Endodermal cell (in vitro differentiated cells): ENCODE data around the gene CHD5. TPM values are rescaled to one million over a fixed set of nuclear protein-coding genes. Genes with fewer than 3 reads are reported as not detected.

Experiments
- DNase-seq: peaks from one replicate; pipeline ENCODE4 v3.0.0-alpha.2; 2017
- H3K27ac ChIP-seq: 2 replicates; pipeline ENCODE4 v1.5.1; 2013; ENCODE audit warnings: mild to moderate bottlenecking, low read depth, low read length, moderate library complexity
- H3K27me3 ChIP-seq: 2 replicates; pipeline ENCODE4 v1.6.1; 2013; ENCODE audit warnings: mild to moderate bottlenecking, low read length, moderate library complexity; ENCODE audit not compliant: insufficient read depth, control insufficient read depth, poor library complexity, severe bottlenecking
- H3K36me3 ChIP-seq: 2 replicates; pipeline ENCODE4 v1.7.0; 2013; ENCODE audit warnings: mild to moderate bottlenecking, low read length, moderate library complexity; ENCODE audit not compliant: control insufficient read depth, insufficient read depth
- H3K4me1 ChIP-seq: one replicate; pipeline ENCODE4 v1.7.0; 2013; ENCODE audit warnings: low read length; ENCODE audit not compliant: control insufficient read depth, insufficient read depth
- H3K4me3 ChIP-seq: 2 replicates; pipeline ENCODE4 v1.5.1; 2013; ENCODE audit warnings: mild to moderate bottlenecking, low read length, moderate library complexity
- H3K9ac ChIP-seq: 2 replicates; pipeline ENCODE4 v1.6.1; 2013; ENCODE audit warnings: mild to moderate bottlenecking, low read length, moderate library complexity; ENCODE audit not compliant: poor library complexity, severe bottlenecking; ENCODE audit errors: extremely low read depth
- H3K9me3 ChIP-seq: 2 replicates; pipeline ENCODE4 v1.6.1; 2013; ENCODE audit warnings: mild to moderate bottlenecking, low read length, moderate library complexity; ENCODE audit not compliant: control insufficient read depth
- H3K27ac Mint-ChIP-seq: 2 replicates; pipeline ENCODE4 v1.8.0; 2020; ENCODE audit warnings: mixed read lengths
- H3K27me3 Mint-ChIP-seq: 2 replicates; pipeline ENCODE4 v1.8.0; 2021; ENCODE audit warnings: mild to moderate bottlenecking, mixed read lengths; ENCODE audit not compliant: insufficient read depth
- H3K36me3 Mint-ChIP-seq: 2 replicates; pipeline ENCODE4 v1.8.0; 2020; ENCODE audit warnings: low read depth, mixed read lengths
- H3K4me1 Mint-ChIP-seq: 2 replicates; pipeline ENCODE4 v1.8.0; 2020; ENCODE audit warnings: mixed read lengths
- H3K4me3 Mint-ChIP-seq: 2 replicates; pipeline ENCODE4 v1.8.0; 2020; ENCODE audit warnings: mild to moderate bottlenecking, moderate library complexity, mixed read lengths
- H3K9me3 Mint-ChIP-seq: 2 replicates; pipeline ENCODE4 v1.8.0; 2020; ENCODE audit warnings: mild to moderate bottlenecking, mixed read lengths
- CTCF ChIP-seq: fragments of 200-600 bp; sonication (generic); conservative IDR thresholded peaks from 2 replicates; pipeline ENCODE4 v1.5.0; 2021; ENCODE audit warnings: antibody characterized with exemption, mild to moderate bottlenecking
- WGBS, 2 experiments: methylation state at CpG; one replicate each; pipeline versions ENCODE4 v1.1.5 to v1.1.7; 2013; ENCODE audit warnings: missing lambda C conversion rate in 2 of 2, mixed read lengths in 1 of 2; ENCODE audit not compliant: insufficient coverage in 1 of 2, insufficient read length in 1 of 2; 5-methylcytosine and 5-hydroxymethylcytosine counted together
- total RNA-seq, 2 donors: library from RNA; stranded (reverse); fragmentation: NEBNext Ultra II Directional in 1 of 2; extraction: Animal tissue kit (Norgen Biotek cat#: 25700) in 1 of 2; gene quantifications; 2 replicates in 1 of 2; 3 replicates in 1 of 2; pipeline ENCODE4 v1.2.1, GENCODE V29; 2021

CHD5 gene
- total RNA-seq, 2 donors from 2014 or later, result 0.40 to 0.69 TPM

DNA sequence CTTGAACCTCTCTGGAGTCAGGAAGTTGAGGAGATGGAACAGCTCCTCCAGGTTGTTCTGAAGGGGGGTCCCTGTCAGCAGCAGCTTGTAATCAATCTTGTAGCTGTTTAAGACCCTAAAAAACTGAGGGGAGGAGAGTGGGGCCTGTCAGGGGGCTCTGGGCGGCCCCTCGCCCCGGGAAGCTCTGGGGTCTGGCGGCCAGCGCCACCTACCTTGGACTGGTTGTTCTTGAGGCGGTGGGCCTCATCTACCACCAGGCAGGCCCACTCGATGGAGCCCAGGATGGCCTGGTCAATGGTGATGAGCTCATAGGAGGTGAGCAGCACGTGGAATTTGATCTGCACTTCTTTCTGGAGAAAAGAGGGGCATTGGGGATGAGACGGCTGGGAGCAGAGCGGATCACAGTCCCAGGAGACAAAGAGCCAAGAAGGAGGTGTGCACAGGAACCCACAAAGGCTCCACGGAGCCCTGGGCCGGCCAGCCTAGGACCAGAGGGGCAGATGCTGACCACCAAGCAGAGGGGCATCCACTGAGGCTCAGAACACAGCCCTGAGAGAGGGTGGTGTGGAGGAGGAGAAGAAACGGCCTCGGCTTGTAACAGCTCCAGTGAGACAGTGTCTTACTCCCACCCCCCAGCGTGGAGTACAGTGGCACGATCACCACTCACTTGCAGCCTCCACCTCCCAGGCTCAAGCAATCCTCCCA, 43.5 kb downstream of the CHD5 start:
- no peaks in the 10 kb centered on the region for H3K9me3 ChIP-seq
- no peak overlapping the region for H3K27ac ChIP-seq
- no peak overlapping the region for H3K4me3 ChIP-seq
- H3K27me3 Mint-ChIP-seq, result peaks cover 10% of the 10 kb centered on the region
- no peaks in the 10 kb centered on the region for H3K36me3 ChIP-seq
- no peaks in the 10 kb centered on the region for H3K4me1 Mint-ChIP-seq
- peaks cover 6% of the 10 kb centered on the region for H3K9me3 Mint-ChIP-seq
- no peak overlapping the region for H3K27ac Mint-ChIP-seq
- no peak for DNase-seq
- H3K27me3 ChIP-seq, result no peaks in the 10 kb centered on the region
- H3K4me3 Mint-ChIP-seq, result no peak overlapping the region
- TF ChIP-seq CTCF, result no peak
- no peak overlapping the region for H3K9ac ChIP-seq
- WGBS, 2 experiments, result 89 to 94% methylated on average over 10 to 16 of the region's 16 CpGs
- no peaks in the 10 kb centered on the region for H3K4me1 ChIP-seq
- H3K36me3 Mint-ChIP-seq, result no peaks in the 10 kb centered on the region

DNA sequence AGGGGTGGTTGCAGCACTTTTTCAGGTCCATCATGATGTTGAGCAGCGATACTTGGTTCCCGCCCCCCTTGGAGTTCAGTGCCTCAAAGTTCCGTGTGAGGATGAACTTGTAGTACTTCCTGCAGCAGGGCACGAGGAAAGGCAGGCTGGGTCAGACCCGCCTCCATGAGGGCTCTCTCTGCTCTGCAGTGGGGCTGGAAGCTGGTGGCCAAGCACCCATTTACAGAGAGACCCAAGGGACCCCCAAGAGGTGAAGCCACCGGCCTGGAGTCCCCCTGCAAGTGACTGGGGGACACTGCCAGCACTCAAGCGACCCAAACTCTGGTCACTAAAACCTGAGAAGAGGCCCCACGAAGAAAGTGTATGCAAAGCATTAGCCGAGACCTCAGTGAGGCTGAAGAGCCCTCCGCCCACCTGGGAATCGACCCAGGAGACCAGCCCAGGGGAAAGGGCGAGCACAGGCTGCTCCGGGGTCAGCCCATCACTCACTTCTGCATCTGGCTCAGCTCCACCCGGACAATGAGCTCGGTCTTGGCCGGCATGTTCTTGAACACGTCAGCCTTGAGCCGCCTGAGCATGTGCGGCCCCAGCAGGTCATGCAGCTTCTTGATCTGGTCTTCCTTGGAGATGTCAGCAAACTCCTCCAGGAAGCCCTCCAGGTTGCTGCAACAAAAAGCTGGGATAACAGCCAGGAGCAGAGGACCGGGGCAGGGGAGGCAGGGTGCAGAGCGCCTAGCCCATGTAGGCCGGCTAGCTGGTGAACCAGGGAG, 45.2 kb downstream of the CHD5 start:
- H3K4me1 Mint-ChIP-seq, result no peaks in the 10 kb centered on the region
- H3K27ac Mint-ChIP-seq, result no peak overlapping the region
- H3K27me3 Mint-ChIP-seq, result peaks cover 10% of the 10 kb centered on the region
- Histone ChIP-seq H3K27me3 (no peaks in the 10 kb centered on the region), H3K4me3 (no peak overlapping the region), H3K4me1 (no peaks in the 10 kb centered on the region), H3K27ac (no peak overlapping the region), H3K36me3 (no peaks in the 10 kb centered on the region), H3K9ac (no peak overlapping the region), H3K9me3 (no peaks in the 10 kb centered on the region)
- H3K4me3 Mint-ChIP-seq, result no peak overlapping the region
- peaks cover 6% of the 10 kb centered on the region for H3K9me3 Mint-ChIP-seq
- no peaks in the 10 kb centered on the region for H3K36me3 Mint-ChIP-seq
- no peak for TF ChIP-seq CTCF
- WGBS, 2 experiments, result 91 to 93% methylated on average over 16 to 22 of the region's 22 CpGs
- no peak for DNase-seq

GRCh38 chr1:6134206-6134605, 45.9 kb downstream of the CHD5 start:
- no peak overlapping the region for H3K27ac Mint-ChIP-seq
- Histone ChIP-seq H3K27me3 (no peaks in the 10 kb centered on the region), H3K9me3 (no peaks in the 10 kb centered on the region), H3K4me1 (no peaks in the 10 kb centered on the region), H3K36me3 (no peaks in the 10 kb centered on the region), H3K4me3 (no peak overlapping the region), H3K9ac (no peak overlapping the region), H3K27ac (no peak overlapping the region)
- H3K4me3 Mint-ChIP-seq, result no peak overlapping the region
- H3K27me3 Mint-ChIP-seq, result peaks cover 14% of the 10 kb centered on the region
- H3K36me3 Mint-ChIP-seq, result no peaks in the 10 kb centered on the region
- peaks cover 6% of the 10 kb centered on the region for H3K9me3 Mint-ChIP-seq
- no peak for TF ChIP-seq CTCF
- 91 to 98% methylated on average over 9 to 11 of the region's 11 CpGs for WGBS, 2 experiments
- no peaks in the 10 kb centered on the region for H3K4me1 Mint-ChIP-seq
- no peak for DNase-seq
